DOHH2 (cell line): ENCODE results near the gene IPCEF1.

Experiments used
- H3F3A ChIP-seq: fragments of 200-600 bp; sonication (generic), shearing (Covaris generic); 2 replicates; pipeline ENCODE4 v1.6.0; 2016; ENCODE audit warnings: antibody characterized with exemption, mild to moderate bottlenecking; ENCODE audit not compliant: control insufficient read depth, insufficient read depth
- H3K27ac ChIP-seq: fragments of 200-600 bp; sonication (generic); 2 replicates; pipeline ENCODE4 v1.5.1; 2014; ENCODE audit warnings: low read depth, mild to moderate bottlenecking, low read length, moderate library complexity
- H3K27me3 ChIP-seq: fragments of 200-600 bp; sonication (generic); 2 replicates; pipeline ENCODE4 v1.6.1; 2014; ENCODE audit warnings: mild to moderate bottlenecking, low read length, mixed read lengths; ENCODE audit not compliant: control insufficient read depth
- H3K36me3 ChIP-seq: fragments of 200-600 bp; sonication (generic); 2 replicates; pipeline ENCODE4 v1.6.1; 2014; ENCODE audit warnings: mild to moderate bottlenecking, low read length, moderate library complexity, mixed read lengths; ENCODE audit not compliant: control insufficient read depth
- H3K4me1 ChIP-seq: fragments of 200-600 bp; sonication (generic); 2 replicates; pipeline ENCODE4 v1.6.1; 2014; ENCODE audit warnings: mild to moderate bottlenecking, low read length, mixed read lengths; ENCODE audit not compliant: control insufficient read depth
- H3K4me2 ChIP-seq: fragments of 200-600 bp; sonication (generic); 2 replicates; pipeline ENCODE4 v1.6.0; 2014; ENCODE audit warnings: mild to moderate bottlenecking, low read length, moderate library complexity
- H3K4me3 ChIP-seq: fragments of 200-600 bp; sonication (generic); 2 replicates; pipeline ENCODE4 v1.5.1; 2014; ENCODE audit warnings: mild to moderate bottlenecking, low read length, mixed read lengths
- H3K79me2 ChIP-seq: fragments of 200-600 bp; sonication (generic); 2 replicates; pipeline ENCODE4 v1.6.1; 2014; ENCODE audit warnings: mild to moderate bottlenecking, low read length, mixed read lengths; ENCODE audit not compliant: control insufficient read depth
- H3K9me2 ChIP-seq: fragments of 200-600 bp; sonication (generic); replicated peaks from 2 replicates; pipeline ENCODE4 v1.6.1; 2014; ENCODE audit warnings: mild to moderate bottlenecking, low read length, mixed read lengths; ENCODE audit not compliant: control insufficient read depth
- H3K9me3 ChIP-seq: fragments of 200-600 bp; sonication (generic); 2 replicates; pipeline ENCODE4 v1.6.1; 2014; ENCODE audit warnings: antibody characterized with exemption, low read length, mixed read lengths; ENCODE audit not compliant: control insufficient read depth, insufficient read depth
- H4K20me1 ChIP-seq: fragments of 200-600 bp; sonication (generic); 2 replicates; pipeline ENCODE4 v1.6.0; 2014; ENCODE audit warnings: low read depth, mild to moderate bottlenecking, antibody characterized with exemption, low read length, moderate library complexity; ENCODE audit not compliant: control insufficient read depth, insufficient read depth
- CTCF ChIP-seq: fragments of 200-600 bp; sonication (generic); IDR thresholded peaks from one replicate; pipeline ENCODE4 v1.5.1; 2014; ENCODE audit warnings: antibody characterized with exemption, mild to moderate bottlenecking, low read depth, low read length; ENCODE audit not compliant: poor library complexity, severe bottlenecking
- EZH2phosphoT487 ChIP-seq: fragments of 200-600 bp; sonication (generic); IDR thresholded peaks from 2 replicates; pipeline ENCODE4 v1.6.1; 2017; ENCODE audit warnings: borderline replicate concordance, mild to moderate bottlenecking, antibody characterized with exemption, low read length, moderate library complexity, mixed read lengths

The IPCEF1 gene

GRCh38 chr6:154230393-154230792 lies 126.2 kb downstream of the IPCEF1 start:
- Histone ChIP-seq H3K4me3 (no peak overlapping the region), H3K36me3 (no peaks in the 10 kb centered on the region), H3K27me3 (no peaks in the 10 kb centered on the region), H3K79me2 (no peaks in the 10 kb centered on the region), H3K4me2 (no peak overlapping the region), H3K4me1 (peaks cover 5% of the 10 kb centered on the region; the same call in 1 of the 2 replicates), H3K9me3 (no peaks in the 10 kb centered on the region), H3K27ac (no peak overlapping the region), H4K20me1 (no peaks in the 10 kb centered on the region), H3K9me2 (no peaks in the 10 kb centered on the region), H3F3A (no peaks in the 10 kb centered on the region)
- TF ChIP-seq EZH2phosphoT487, result no peak
- TF ChIP-seq CTCF, result no peak

GRCh38 chr6:154229786-154230185 lies 126.8 kb downstream of the IPCEF1 start:
- Histone ChIP-seq H3K27me3 (no peaks in the 10 kb centered on the region), H3F3A (no peaks in the 10 kb centered on the region), H3K9me3 (no peaks in the 10 kb centered on the region), H3K4me3 (no peak overlapping the region), H3K4me1 (peaks cover 5% of the 10 kb centered on the region; the same call in 1 of the 2 replicates), H4K20me1 (no peaks in the 10 kb centered on the region), H3K4me2 (no peak overlapping the region), H3K36me3 (no peaks in the 10 kb centered on the region), H3K9me2 (no peaks in the 10 kb centered on the region), H3K79me2 (no peaks in the 10 kb centered on the region), H3K27ac (no peak overlapping the region)
- TF ChIP-seq EZH2phosphoT487, result no peak
- TF ChIP-seq CTCF, result no peak

- no peaks in the 10 kb centered on the region for H3K36me3 ChIP-seq
- no peak overlapping the region for H3K4me2 ChIP-seq
- H3K9me2 ChIP-seq, result no peaks in the 10 kb centered on the region
- H3K9me3 ChIP-seq, result no peaks in the 10 kb centered on the region
- H4K20me1 ChIP-seq, result no peaks in the 10 kb centered on the region
- H3K79me2 ChIP-seq, result no peaks in the 10 kb centered on the region
- H3K4me3 ChIP-seq, result no peak overlapping the region
- H3K4me1 ChIP-seq, result 0 out of 2 replicates have a peak, but pooled peaks cover under 1% of the 10 kb centered on the region
- TF ChIP-seq EZH2phosphoT487 (no peak), CTCF (no peak)
- no peaks in the 10 kb centered on the region for H3K27me3 ChIP-seq
- H3F3A ChIP-seq, result no peaks in the 10 kb centered on the region
- no peak overlapping the region for H3K27ac ChIP-seq
Measured at GRCh38 chr6:154228521-154228905, 128.1 kb downstream of the IPCEF1 start.
